H1 (cell line): ENCODE results near the gene NCLN. TPM values are rescaled to one million over a fixed set of nuclear protein-coding genes. Genes with fewer than 3 reads are reported as not detected.

Experiments used
- CTCF ChIA-PET: fragments of 300-600 bp; sonication (Branson Sonifier 250); formaldehyde crosslinking; loops from one replicate; lab custom pipeline; 2021; ENCODE audit not compliant: partially characterized antibody; lab: Charles Lee
- POLR2A ChIA-PET: fragments of 300-600 bp; sonication (Branson Sonifier 250); formaldehyde crosslinking; loops from one replicate; lab custom pipeline; 2021; ENCODE audit warnings: inconsistent platforms; ENCODE audit not compliant: partially characterized antibody; lab: Charles Lee
- DNase-seq, 2 experiments: peaks; one replicate each; pipeline versions ENCODE4 v3.0.0 to v3.0.0-alpha.2; 2010 to 2022; ENCODE audit warnings: low spot score in 2 of 2, low read depth in 1 of 2, mixed read lengths in 1 of 2
- FAIRE-seq: peaks from 2 replicates; lab custom pipeline; 2011; peaks lifted over from hg19 to GRCh38; lab: Jason Lieb, UNC
- H2AFZ ChIP-seq: 2 replicates; pipeline ENCODE4 v1.8.1; 2012; ENCODE audit warnings: low read length, inconsistent platforms
- H2AK5ac ChIP-seq: 2 replicates; pipeline ENCODE4 v1.6.1; 2013; ENCODE audit warnings: low read depth, low read length
- H2BK120ac ChIP-seq: replicated peaks from 2 replicates; pipeline ENCODE3; 2013; ENCODE audit warnings: low read depth, low read length, inconsistent platforms
- H2BK12ac ChIP-seq: 2 replicates; pipeline ENCODE4 v1.6.1; 2013; ENCODE audit warnings: low read depth, low read length
- H2BK15ac ChIP-seq: 2 replicates; pipeline ENCODE4 v1.6.1; 2013; ENCODE audit warnings: low read length
- H2BK20ac ChIP-seq: 2 replicates; pipeline ENCODE4 v1.6.1; 2013; ENCODE audit warnings: low read length
- H2BK5ac ChIP-seq: 2 replicates; pipeline ENCODE4 v1.6.1; 2013; ENCODE audit warnings: low read depth, low read length
- H3K14ac ChIP-seq: 2 replicates; pipeline ENCODE4 v1.6.1; 2013; ENCODE audit warnings: inconsistent platforms; ENCODE audit not compliant: insufficient read length
- H3K18ac ChIP-seq: 2 replicates; pipeline ENCODE4 v1.6.1; 2013; ENCODE audit warnings: low read length; ENCODE audit errors: extremely low read depth
- H3K23ac ChIP-seq: 2 replicates; pipeline ENCODE4 v1.6.1; 2013; ENCODE audit warnings: inconsistent platforms; ENCODE audit not compliant: insufficient read length
- H3K23me2 ChIP-seq: 2 replicates; pipeline ENCODE4 v1.6.1; 2013; ENCODE audit warnings: low read depth, low read length
- H3K27ac ChIP-seq: 2 replicates; pipeline ENCODE4 v1.6.1; 2011; ENCODE audit warnings: low read depth, low read length, inconsistent platforms
- H3K27me3 ChIP-seq, 4 experiments: replicated peaks in 1 of 4; 1 replicate in 1 of 4; 2 replicates in 3 of 4; pipeline versions ENCODE4 v1.6.1 to v1.8.1; 2011 to 2013; ENCODE audit warnings: low read length in 3 of 4, mild to moderate bottlenecking in 3 of 4, inconsistent platforms in 2 of 4, mixed read lengths in 2 of 4, moderate library complexity in 1 of 4; ENCODE audit not compliant: control insufficient read depth in 3 of 4, insufficient read depth in 3 of 4; ENCODE audit errors: extremely low read depth in 1 of 4
- H3K36me3 ChIP-seq, 4 experiments: 2 replicates each; pipeline versions ENCODE4 v1.6.1 to v1.8.1; 2011 to 2013; ENCODE audit warnings: mild to moderate bottlenecking in 4 of 4, low read length in 3 of 4, moderate library complexity in 2 of 4, control low read depth in 1 of 4, inconsistent platforms in 1 of 4; ENCODE audit not compliant: insufficient read depth in 4 of 4, control insufficient read depth in 2 of 4
- H3K4ac ChIP-seq: replicated peaks from 2 replicates; pipeline ENCODE3; 2013; ENCODE audit warnings: low read length, low read depth, mixed read lengths, inconsistent platforms; ENCODE audit not compliant: insufficient read length
- H3K4me1 ChIP-seq, 4 experiments: replicated peaks in 1 of 4; 1 replicate in 1 of 4; 2 replicates in 3 of 4; pipeline versions ENCODE4 v1.6.1 to v1.8.1; 2011 to 2013; ENCODE audit warnings: low read length in 3 of 4, inconsistent platforms in 2 of 4, mixed read lengths in 1 of 4; ENCODE audit not compliant: insufficient read depth in 4 of 4, control insufficient read depth in 3 of 4
- H3K4me2 ChIP-seq, 2 experiments: 2 replicates each; pipeline versions ENCODE4 v1.6.1 to v1.8.1; 2011 to 2013; ENCODE audit warnings: low read depth in 2 of 2, low read length in 2 of 2, control low read depth in 1 of 2, inconsistent platforms in 1 of 2, mild to moderate bottlenecking in 1 of 2; ENCODE audit not compliant: insufficient read depth in 1 of 2
- H3K4me3 ChIP-seq, 4 experiments: fragments of 200-600, 300-600 bp in 1 of 4; sonication (generic), shearing (Covaris generic), sonication (Bioruptor Twin) in 1 of 4; 2 replicates each; pipeline versions ENCODE4 v1.5.1 to v1.8.1; 2011 to 2016; ENCODE audit warnings: low read length in 4 of 4, low read depth in 3 of 4, control low read depth in 2 of 4, inconsistent platforms in 2 of 4, mild to moderate bottlenecking in 2 of 4, mixed read lengths in 1 of 4, moderate library complexity in 1 of 4; ENCODE audit not compliant: insufficient read depth in 2 of 4; ENCODE audit errors: extremely low read depth in 1 of 4
- H3K56ac ChIP-seq: replicated peaks from 2 replicates; pipeline ENCODE3; 2013; ENCODE audit warnings: low read depth, mild to moderate bottlenecking, mixed read lengths, low read length, inconsistent platforms; ENCODE audit not compliant: insufficient read length
- H3K79me1 ChIP-seq: 2 replicates; pipeline ENCODE4 v1.6.1; 2013; ENCODE audit warnings: low read depth, low read length, control low read depth
- H3K79me2 ChIP-seq, 2 experiments: 2 replicates each; pipeline versions ENCODE4 v1.6.1 to v1.8.1; 2012 to 2013; ENCODE audit warnings: low read length in 2 of 2, mild to moderate bottlenecking in 2 of 2, inconsistent platforms in 1 of 2; ENCODE audit not compliant: insufficient read depth in 2 of 2, control insufficient read depth in 1 of 2
- H3K9ac ChIP-seq, 4 experiments: replicated peaks in 1 of 4; 1 replicate in 1 of 4; 2 replicates in 3 of 4; pipeline versions ENCODE4 v1.6.1 to v1.8.1; 2011 to 2013; ENCODE audit warnings: low read depth in 3 of 4, low read length in 3 of 4, control low read depth in 2 of 4, mild to moderate bottlenecking in 2 of 4, moderate library complexity in 2 of 4, inconsistent platforms in 1 of 4; ENCODE audit errors: extremely low read depth in 1 of 4
- H3K9me3 ChIP-seq, 2 experiments: 2 replicates each; pipeline versions ENCODE4 v1.6.1 to v1.8.1; 2012 to 2013; ENCODE audit warnings: mild to moderate bottlenecking in 2 of 2, moderate library complexity in 2 of 2, control low read depth in 1 of 2, inconsistent platforms in 1 of 2, low read depth in 1 of 2, low read length in 1 of 2, mixed read lengths in 1 of 2; ENCODE audit not compliant: insufficient read depth in 2 of 2
- H4K20me1 ChIP-seq, 2 experiments: replicated peaks in 1 of 2; 2 replicates each; pipeline versions ENCODE3 to v1.8.1; 2011 to 2013; ENCODE audit warnings: inconsistent platforms in 2 of 2, low read length in 2 of 2, mild to moderate bottlenecking in 1 of 2; ENCODE audit not compliant: insufficient read depth in 2 of 2, control insufficient read depth in 1 of 2
- H4K5ac ChIP-seq: 2 replicates; pipeline ENCODE4 v1.6.1; 2013; ENCODE audit warnings: low read length, low read depth, mixed read lengths, inconsistent platforms; ENCODE audit not compliant: insufficient read length
- H4K8ac ChIP-seq: 2 replicates; pipeline ENCODE4 v1.8.0; 2013; ENCODE audit warnings: mild to moderate bottlenecking, moderate library complexity, low read length, inconsistent platforms; ENCODE audit not compliant: insufficient read depth; ENCODE audit errors: extremely low read depth
- H4K91ac ChIP-seq: replicated peaks from 2 replicates; pipeline ENCODE3; 2013; ENCODE audit warnings: low read length, mixed read lengths, inconsistent platforms; ENCODE audit not compliant: insufficient read length
- CTBP2 ChIP-seq: IDR thresholded peaks from 2 replicates; pipeline ENCODE4 v1.7.0; 2011; ENCODE audit warnings: borderline replicate concordance, mild to moderate bottlenecking, moderate library complexity, mixed read lengths, low read length; ENCODE audit not compliant: insufficient read depth, insufficient read length
- NRF1 ChIP-seq: IDR thresholded peaks from 2 replicates; pipeline ENCODE4 v1.6.1; 2011; ENCODE audit warnings: mild to moderate bottlenecking, low read depth, low read length, improper control_type of control experiment
- RNF2 ChIP-seq: fragments of 200-900, 300-1000 bp; sonication (generic); IDR thresholded peaks from 2 replicates; pipeline ENCODE4 v1.7.1; 2016; ENCODE audit warnings: borderline replicate concordance, low read depth, mild to moderate bottlenecking, antibody characterized with exemption, low read length; ENCODE audit not compliant: poor library complexity, severe bottlenecking; ENCODE audit errors: missing control alignments
- TEAD4 ChIP-seq: IDR thresholded peaks from 2 replicates; pipeline ENCODE4 v1.6.1; 2012; ENCODE audit warnings: low read depth, low read length, inconsistent platforms, mixed read lengths
- ZNF274 ChIP-seq: IDR thresholded peaks from 2 replicates; pipeline ENCODE4 v1.7.0; 2012; ENCODE audit warnings: low read length, borderline replicate concordance; ENCODE audit errors: extremely low read depth
- WGBS, 2 experiments: shearing (Covaris generic) in 1 of 2; methylation state at CpG; one replicate each; pipeline versions ENCODE4 v1.1.6 to v1.1.7; 2013 to 2015; ENCODE audit warnings: low lambda C conversion rate in 2 of 2, mixed read lengths in 2 of 2, inconsistent platforms in 1 of 2, low coverage in 1 of 2, missing lambda C conversion rate in 1 of 2; ENCODE audit not compliant: insufficient replicate concordance in 2 of 2, insufficient coverage in 1 of 2, insufficient read length in 1 of 2; ENCODE audit errors: extremely low coverage in 1 of 2, missing lambda C conversion rate in 1 of 2; 5-methylcytosine and 5-hydroxymethylcytosine counted together
- polyA plus RNA-seq, 7 experiments: library from polyadenylated mRNA; depleted of rRNA in 3 of 7; stranded (reverse) in 5 of 7; unstranded in 2 of 7; fragments of >200 nt in 5 of 7; fragments of 200-250 nt in 2 of 7; gene quantifications; 1 replicate in 5 of 7; 2 replicates in 1 of 7; 4 replicates in 1 of 7; pipeline versions ENCODE4 v1.2.1 to v1.2.3, GENCODE V29; 2011 to 2013; ENCODE audit warnings: missing spikeins in 2 of 7, mixed read lengths in 2 of 7
- total RNA-seq: library from RNA; stranded (reverse); fragmentation: NEBNext Ultra II Directional; extraction: Animal tissue kit (Norgen Biotek cat#: 25700); gene quantifications from 2 replicates; pipeline ENCODE4 v1.2.1, GENCODE V29; 2021

The NCLN gene
- total and polyA plus RNA-seq, 2 of the 8 experiments (the other 6 are each of a cell fraction or from before 2014, with no cell fraction given), result 89.2 to 103 TPM

DNA sequence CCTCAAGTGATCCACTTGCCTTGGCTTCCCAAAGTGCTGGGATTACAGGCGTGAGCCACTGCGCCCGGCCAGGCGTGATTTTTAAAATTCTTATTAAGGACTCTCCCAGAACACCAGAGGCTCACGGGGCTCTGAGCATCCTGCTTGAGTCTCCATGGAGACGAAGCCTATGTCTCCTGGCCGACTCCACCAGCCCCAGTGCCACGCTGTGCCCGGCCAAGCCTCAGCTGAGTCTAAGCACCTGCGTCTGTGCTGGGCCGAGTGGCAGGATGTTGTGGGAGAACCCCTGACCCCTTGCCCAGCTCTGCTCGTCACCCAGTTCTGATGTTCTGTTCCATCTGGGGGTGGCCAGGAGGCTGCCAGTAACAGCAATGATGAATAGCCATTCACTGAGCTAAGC lies 34.8 kb downstream of the NCLN start:
- H3K27ac ChIP-seq, result no peak overlapping the region
- no peak overlapping the region for H4K5ac ChIP-seq
- ChIA-PET CTCF (interaction anchor here (4.3 kb wide), 1 partner anchor 10 kb away, joined by 19 read pairs; no protein-coding TSS in a partner anchor), POLR2A (interaction anchor here (1.3 kb wide), 1 partner anchor 9 kb away, joined by 4 read pairs; no protein-coding TSS in a partner anchor)
- H3K36me3 ChIP-seq, result no peaks in the 10 kb centered on the region
- no peaks in the 10 kb centered on the region for H3K9me3 ChIP-seq
- H3K4ac ChIP-seq, result no peak overlapping the region
- no peak overlapping the region for H2AFZ ChIP-seq
- H2BK20ac ChIP-seq, result no peak overlapping the region
- DNase-seq, result no peak
- no peak overlapping the region for H2BK15ac ChIP-seq
- H3K56ac ChIP-seq, result no peak overlapping the region
- H3K14ac ChIP-seq, result no peak overlapping the region
- no peak overlapping the region for H2BK120ac ChIP-seq
- H2AK5ac ChIP-seq, result no peak overlapping the region
- no peak overlapping the region for H3K23ac ChIP-seq
- H3K4me2 ChIP-seq, result no peak overlapping the region
- WGBS, 2 experiments, result 86% methylated on average over 9 of the region's 12 CpGs; no CpG with 5 or more reads in 1 of the 2 experiments
- H4K91ac ChIP-seq, result no peak overlapping the region
- H2BK5ac ChIP-seq, result no peak overlapping the region
- peaks cover 2% of the 10 kb centered on the region; the same call in 1 of the 2 replicates for H3K23me2 ChIP-seq
- peaks cover 0 to 4% of the 10 kb centered on the region in 2 experiments for H4K20me1 ChIP-seq
- peak overlapping the region; percentile 25; the same call in 1 of the 2 replicates for H4K8ac ChIP-seq
- FAIRE-seq, result no peak
- H3K18ac ChIP-seq, result no peak overlapping the region
- no peak overlapping the region for H3K9ac ChIP-seq
- TF ChIP-seq NRF1 (no peak), CTBP2 (no peak), TEAD4 (no peak), RNF2 (no peak), ZNF274 (no peak)
- no peaks in the 10 kb centered on the region for H3K79me1 ChIP-seq
- H3K4me3 ChIP-seq, result no peak overlapping the region
- 0 out of 7 replicates have a peak, but pooled peaks cover 0 to 3% (median 0%) of the 10 kb centered on the region in 4 experiments for H3K27me3 ChIP-seq
- no peaks in the 10 kb centered on the region; a peak in 1 of 7 replicates for H3K4me1 ChIP-seq
- H3K79me2 ChIP-seq, result no peaks in the 10 kb centered on the region
- no peak overlapping the region for H2BK12ac ChIP-seq
